BJ (cell line): Measurements from ENCODE around the gene PDIK1L. TPM values are rescaled to one million over a fixed set of nuclear protein-coding genes. Genes with fewer than 3 reads are reported as not detected.

Experiments
- CTCF ChIA-PET: fragments of 350-600 bp; formaldehyde crosslinking; extraction: SDS; loops from one replicate; lab custom pipeline; 2021; ENCODE audit warnings: antibody characterized with exemption, inconsistent platforms; lab: Yijun Ruan, JAX
- POLR2A ChIA-PET: fragments of 300-600 bp; sonication (Branson Sonifier 250); formaldehyde crosslinking; extraction: SDS; loops from one replicate; lab custom pipeline; 2021; ENCODE audit warnings: antibody characterized with exemption; lab: Charles Lee
- DNase-seq: peaks from one replicate; pipeline ENCODE4 v3.0.0-alpha.2; 2011; ENCODE audit warnings: low read depth
- H3K27me3 ChIP-seq: 2 replicates; pipeline ENCODE4 v1.6.0; 2011; ENCODE audit warnings: low read length; ENCODE audit not compliant: control insufficient read depth, insufficient read depth
- H3K36me3 ChIP-seq: 2 replicates; pipeline ENCODE4 v1.5.1; 2011; ENCODE audit warnings: low read length; ENCODE audit not compliant: control insufficient read depth, insufficient read depth
- H3K4me3 ChIP-seq: 2 replicates; pipeline ENCODE4 v1.5.1; 2011; ENCODE audit warnings: low read depth, mild to moderate bottlenecking, control low read depth, low read length
- polyA plus RNA-seq: library from polyadenylated mRNA; depleted of rRNA; stranded (reverse); fragments of >200 nt; gene quantifications from 2 replicates; pipeline ENCODE4 v1.2.3, GENCODE V29; 2011; rRNA removed
- TF ChIP-seq, protein P1 (sequence below): IDR thresholded peaks from 2 replicates; pipeline ENCODE4 v1.5.1; 2011; ENCODE audit warnings: low read depth, mild to moderate bottlenecking, control low read depth, inconsistent platforms, low read length, moderate library complexity; ENCODE audit not compliant: insufficient read depth

PDIK1L gene
- polyA plus RNA-seq, 1 experiment = 1.4 TPM

- Histone ChIP-seq H3K27me3 (no peaks in the 10 kb centered on the region), H3K36me3 (no peaks in the 10 kb centered on the region; the same call in 1 of the 2 replicates), H3K4me3 (peak within 1 kb of the TSS; percentile 58)
- TF ChIP-seq, protein P1, sequence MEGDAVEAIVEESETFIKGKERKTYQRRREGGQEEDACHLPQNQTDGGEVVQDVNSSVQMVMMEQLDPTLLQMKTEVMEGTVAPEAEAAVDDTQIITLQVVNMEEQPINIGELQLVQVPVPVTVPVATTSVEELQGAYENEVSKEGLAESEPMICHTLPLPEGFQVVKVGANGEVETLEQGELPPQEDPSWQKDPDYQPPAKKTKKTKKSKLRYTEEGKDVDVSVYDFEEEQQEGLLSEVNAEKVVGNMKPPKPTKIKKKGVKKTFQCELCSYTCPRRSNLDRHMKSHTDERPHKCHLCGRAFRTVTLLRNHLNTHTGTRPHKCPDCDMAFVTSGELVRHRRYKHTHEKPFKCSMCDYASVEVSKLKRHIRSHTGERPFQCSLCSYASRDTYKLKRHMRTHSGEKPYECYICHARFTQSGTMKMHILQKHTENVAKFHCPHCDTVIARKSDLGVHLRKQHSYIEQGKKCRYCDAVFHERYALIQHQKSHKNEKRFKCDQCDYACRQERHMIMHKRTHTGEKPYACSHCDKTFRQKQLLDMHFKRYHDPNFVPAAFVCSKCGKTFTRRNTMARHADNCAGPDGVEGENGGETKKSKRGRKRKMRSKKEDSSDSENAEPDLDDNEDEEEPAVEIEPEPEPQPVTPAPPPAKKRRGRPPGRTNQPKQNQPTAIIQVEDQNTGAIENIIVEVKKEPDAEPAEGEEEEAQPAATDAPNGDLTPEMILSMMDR = no peak
- ChIA-PET CTCF (interaction anchor here (0.5 to 4.8 kb wide), 6 partner anchors 9 to 224 kb away, joined by 3 to 25 read pairs (median 5); partner anchors contain the start of gene CEP85), POLR2A (no interaction called here)
- DNase-seq = no peak
These were observed 59.8 kb downstream of the PDIK1L start, which contains the start of gene ZNF593OS for GRCh38 chr1:26171084-26172072. ZNF593OS (minus strand) TSS chr1:26171832; CDS start chr1:26171661, 171 bp downstream.

Other genes starting within 250 kb of the PDIK1L start
- gene PAQR7, start 236.1 kb upstream of the PDIK1L start, polyA plus RNA-seq = 10.5 and 12.6 TPM in 2 replicates
- gene STMN1, start 205.4 kb upstream of the PDIK1L start, polyA plus RNA-seq = 57.1 and 80.5 TPM in 2 replicates
- gene PAFAH2, start 113.8 kb upstream of the PDIK1L start, polyA plus RNA-seq = 11.9 and 13.2 TPM in 2 replicates
- 3.6 and 5.0 TPM in 2 replicates for gene EXTL1, start 90.0 kb upstream of the PDIK1L start, polyA plus RNA-seq
- not detected in 2 replicates for gene SLC30A2, start 65.7 kb upstream of the PDIK1L start, polyA plus RNA-seq
- gene TRIM63, start 44.2 kb upstream of the PDIK1L start, polyA plus RNA-seq = not detected in 2 replicates
- not detected in 2 replicates for gene FAM110D, start 47.3 kb downstream of the PDIK1L start, polyA plus RNA-seq
- not detected in 2 replicates for gene C1orf232, start 57.1 kb downstream of the PDIK1L start, polyA plus RNA-seq
- gene ZNF593, start 58.1 kb downstream of the PDIK1L start, polyA plus RNA-seq = 26.3 and 30.2 TPM in 2 replicates
- gene ZNF593OS, start 60.0 kb downstream of the PDIK1L start, polyA plus RNA-seq = not detected in 2 replicates
- 0.23 and 0.63 TPM in 2 replicates for gene CNKSR1, start 65.7 kb downstream of the PDIK1L start, polyA plus RNA-seq
- gene CATSPER4, start 78.8 kb downstream of the PDIK1L start, polyA plus RNA-seq = not detected in 2 replicates
- 9.4 and 10.8 TPM in 2 replicates for gene CEP85, start 122.4 kb downstream of the PDIK1L start, polyA plus RNA-seq
- gene SH3BGRL3, start 168.3 kb downstream of the PDIK1L start, polyA plus RNA-seq = 298 and 309 TPM in 2 replicates
- 8.5 and 12.9 TPM in 2 replicates for gene UBXN11, start 194.8 kb downstream of the PDIK1L start, polyA plus RNA-seq
- gene CD52, start 206.1 kb downstream of the PDIK1L start, polyA plus RNA-seq = not detected in 2 replicates
- gene CRYBG2, start 242.3 kb downstream of the PDIK1L start, polyA plus RNA-seq = 0.20 and 0.44 TPM in 2 replicates